Measurements from ENCODE around the gene ZNF300.
"Not testable (repeated sequence)": the region's sequence is repeated elsewhere in the genome, so short reads cannot be mapped to it uniquely, and the experiment has no call there.

Gene ZNF300

DNA sequence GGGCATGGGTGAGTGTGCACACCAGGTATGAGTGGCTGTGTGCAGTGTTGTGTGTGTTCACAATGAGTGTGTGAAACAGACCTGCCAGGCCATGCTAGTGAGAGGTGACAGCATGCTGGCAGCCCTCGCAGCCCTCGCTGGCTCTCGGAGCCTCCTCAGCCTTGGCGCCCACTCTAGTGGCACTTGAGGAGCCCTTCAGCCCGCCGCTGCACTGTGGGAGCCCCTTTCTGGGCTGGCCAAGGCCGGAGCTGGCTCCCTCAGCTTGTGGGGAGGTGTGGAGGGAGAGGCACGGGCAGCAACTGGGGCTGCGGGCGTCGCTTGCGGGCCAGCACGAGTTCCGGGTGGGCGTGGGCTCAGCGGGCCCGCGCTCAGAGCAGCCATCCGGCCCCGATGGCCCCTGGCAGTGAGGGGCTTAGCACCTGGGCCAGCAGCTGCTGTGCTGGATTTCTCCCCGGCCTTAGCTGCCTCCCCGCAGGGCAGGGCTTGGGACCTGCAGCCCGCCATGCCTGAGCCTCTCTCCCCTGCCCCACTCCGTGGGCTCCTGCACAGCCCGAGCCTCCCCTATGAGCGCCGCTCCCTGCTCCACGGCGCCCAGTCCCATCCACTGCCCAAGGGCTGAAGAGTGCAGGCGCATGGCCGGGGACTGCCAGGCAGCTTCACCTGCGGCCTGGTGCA lies 59.5 kb downstream of the ZNF300 start:
- not testable (repeated sequence) for DNase-seq
